ENCODE data around the gene ILRUN.
A peak's percentile ranks its signal among the peaks of the same experiment; 100 is the strongest.
"Not testable (repeated sequence)": the region's sequence is repeated elsewhere in the genome, so short reads cannot be mapped to it uniquely, and the experiment has no call there.

Gene ILRUN

DNA sequence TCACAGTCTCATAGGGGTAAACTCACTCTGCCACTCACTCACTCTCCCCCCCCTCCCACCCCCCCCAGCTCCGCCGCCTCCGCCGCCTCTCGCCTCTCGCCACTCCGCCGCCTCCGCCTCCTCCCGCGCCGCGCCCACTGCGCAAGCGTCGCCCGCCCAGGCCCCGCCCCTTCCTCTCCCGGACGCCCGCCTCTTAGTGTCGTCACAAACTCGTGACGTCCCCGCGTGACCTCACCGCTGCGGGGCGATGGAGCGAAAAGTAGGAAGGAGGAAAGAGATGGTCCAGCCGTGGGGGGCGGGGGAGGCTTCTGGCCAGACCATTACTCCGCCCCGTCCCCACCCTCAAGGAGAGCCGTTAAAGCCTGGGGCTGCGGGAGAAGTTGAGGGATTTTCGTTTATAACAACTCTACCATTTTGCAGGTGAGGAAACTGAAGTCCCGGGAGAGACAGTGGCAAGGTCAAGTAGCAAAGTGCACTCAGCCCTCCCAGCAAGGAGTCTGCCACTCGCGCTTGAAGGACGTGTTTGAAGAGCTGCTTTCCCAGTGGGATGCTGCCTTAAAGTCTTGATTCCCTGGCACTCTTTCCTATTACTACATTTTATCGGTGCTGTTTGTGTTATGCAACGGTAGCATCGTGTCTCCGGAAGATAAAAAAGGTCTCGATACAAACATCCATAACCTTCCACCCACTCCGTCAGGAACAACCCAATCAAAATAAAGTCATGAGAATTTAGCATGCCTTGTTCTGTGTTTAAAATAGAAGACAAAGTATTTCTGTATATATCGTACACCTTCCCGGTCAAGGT is at the start of gene ILRUN:
ILRUN (minus strand) TSS at position 29 of the 805 bp plus-strand sequence. CDS start 164 bp downstream, outside the sequence.
- DNase-seq (ENCODE audit: low read depth): peak; percentile 51

GRCh38 chr6:34745277-34746103 is 48.9 kb upstream of the ILRUN start:
- no peak for DNase-seq (ENCODE audit: low read depth)

DNA sequence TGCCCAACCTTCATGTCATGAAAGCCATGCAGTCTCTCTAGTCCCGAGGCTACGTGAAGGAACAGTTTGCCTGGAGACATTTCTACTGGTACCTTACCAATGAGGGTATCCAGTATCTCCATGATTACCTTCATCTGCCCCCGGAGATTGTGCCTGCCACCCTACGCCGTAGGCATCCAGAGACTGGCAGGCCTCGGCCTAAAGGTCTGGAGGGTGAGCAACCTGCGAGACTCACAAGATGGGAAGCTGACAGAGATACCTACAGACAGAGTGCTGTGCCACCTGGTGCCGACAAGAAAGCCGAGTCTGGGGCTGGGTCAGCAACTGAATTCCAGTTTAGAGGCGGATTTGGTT is 47.7 kb upstream of the ILRUN start:
- not testable (repeated sequence) for DNase-seq (ENCODE audit: low read depth)

DNA sequence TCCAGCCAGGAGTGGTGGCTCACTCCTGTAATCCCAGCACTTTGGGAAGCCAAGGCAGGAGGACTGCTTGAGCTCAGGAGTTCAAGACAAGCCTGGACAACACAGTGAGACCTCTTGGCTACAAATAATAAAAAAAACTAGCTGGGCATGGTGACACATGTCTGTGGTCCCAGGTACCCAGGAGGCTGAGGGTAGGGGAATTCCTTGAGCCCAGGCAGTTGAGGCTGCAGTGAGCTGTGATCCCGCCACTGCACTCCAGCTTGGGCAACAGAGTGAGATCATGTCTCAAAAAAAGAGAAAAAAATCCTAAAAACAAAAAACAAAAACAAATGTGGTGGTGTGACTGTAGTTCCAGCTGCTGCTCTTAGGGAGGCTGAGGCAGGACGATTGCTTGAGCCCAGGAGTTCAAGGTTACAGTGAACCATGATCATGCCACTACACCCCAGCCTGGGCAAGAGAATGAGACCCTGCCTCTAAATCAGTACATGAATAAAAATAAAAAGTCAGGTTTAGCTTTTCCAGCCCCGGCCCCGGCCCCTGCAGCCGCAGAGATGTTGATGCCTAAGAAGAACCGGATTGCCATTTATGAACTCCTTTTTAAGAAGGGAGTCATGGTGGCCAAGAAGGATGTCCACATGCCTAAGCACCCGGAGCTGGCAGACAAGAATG is 47.2 kb upstream of the ILRUN start:
- DNase-seq (ENCODE audit: low read depth): no peak

- DNase-seq (ENCODE audit: low read depth): no peak
These were observed 45.5 kb upstream of the ILRUN start for GRCh38 chr6:34742094-34742493.

- DNase-seq (ENCODE audit: low read depth): no peak
These were observed 40.3 kb upstream of the ILRUN start for GRCh38 chr6:34736823-34737222.

DNA sequence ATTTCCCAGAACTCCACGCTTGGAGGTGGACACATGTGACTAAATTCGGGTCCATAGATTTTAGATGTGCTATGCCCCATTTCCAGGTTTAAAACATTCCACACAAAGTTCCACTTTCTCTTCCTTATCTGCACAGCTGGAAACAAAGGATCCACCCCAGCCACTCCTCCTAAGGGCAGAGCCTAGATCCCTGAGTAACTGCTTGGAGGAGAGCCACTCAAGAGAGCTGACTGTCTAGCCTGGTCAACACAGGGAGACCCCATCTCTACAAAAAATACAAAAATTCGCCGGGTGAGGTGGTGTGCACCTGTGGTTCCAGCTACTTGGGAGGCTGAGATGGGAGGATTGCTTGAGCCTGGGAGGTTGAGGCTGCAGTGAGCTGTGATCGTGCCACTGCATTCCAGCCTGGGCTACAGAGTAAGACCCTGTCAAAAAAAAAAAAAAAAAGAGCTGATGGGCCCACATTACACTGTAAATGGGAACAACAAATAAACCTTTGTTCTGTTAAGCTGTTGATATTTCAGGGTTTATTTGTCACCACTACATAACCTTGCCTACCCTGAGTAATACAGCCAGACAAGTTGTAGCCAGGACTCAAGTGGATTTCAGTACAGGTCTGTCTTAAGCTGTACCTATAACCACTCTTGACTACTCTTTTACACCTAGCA is 35.0 kb upstream of the ILRUN start:
- no peak for DNase-seq (ENCODE audit: low read depth)

GRCh38 chr6:34729631-34730470 is 33.3 kb upstream of the ILRUN start:
- DNase-seq (ENCODE audit: low read depth): no peak

DNA sequence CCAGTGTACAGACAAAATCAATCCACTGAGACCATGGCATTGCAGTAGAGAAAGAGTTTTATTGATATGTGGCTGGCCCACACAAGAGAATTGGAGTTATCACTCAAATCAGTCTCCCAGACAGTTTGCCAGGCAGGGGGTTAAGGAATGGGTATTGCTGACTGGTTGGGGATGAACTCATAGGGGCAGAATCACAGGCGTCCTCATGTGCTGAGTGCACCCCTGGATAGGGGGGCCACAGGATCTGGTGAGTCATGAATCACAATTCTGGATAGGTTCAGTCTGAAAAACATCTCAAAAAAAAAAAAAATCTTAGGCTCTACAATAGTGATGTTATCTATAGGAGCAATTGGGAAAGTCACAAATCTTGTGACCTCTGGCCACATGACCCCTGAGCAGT is 29.5 kb upstream of the ILRUN start:
- no peak for DNase-seq (ENCODE audit: low read depth)

DNA sequence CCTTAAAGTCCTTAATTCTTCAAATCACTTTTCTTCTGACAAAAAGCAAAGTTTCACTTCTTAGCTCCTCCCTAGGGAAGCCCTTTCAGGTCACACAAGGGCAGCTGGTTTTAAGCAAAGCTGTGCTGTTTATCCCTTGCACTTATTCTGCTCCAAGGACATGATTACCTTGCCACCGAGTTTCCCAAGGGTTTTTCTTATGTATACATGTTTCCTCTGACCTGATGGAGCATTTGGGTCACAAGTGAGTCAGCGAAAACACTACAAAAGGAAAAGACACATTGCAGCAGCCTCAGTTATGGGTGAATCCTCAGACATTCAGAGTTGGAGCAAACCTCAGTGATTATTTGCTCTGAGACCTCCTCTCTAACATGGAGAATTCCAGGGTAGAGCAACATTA is 26.6 kb upstream of the ILRUN start:
- no peak for DNase-seq (ENCODE audit: low read depth)

GRCh38 chr6:34722451-34722850 is 25.9 kb upstream of the ILRUN start:
- no peak for DNase-seq (ENCODE audit: low read depth)

DNA sequence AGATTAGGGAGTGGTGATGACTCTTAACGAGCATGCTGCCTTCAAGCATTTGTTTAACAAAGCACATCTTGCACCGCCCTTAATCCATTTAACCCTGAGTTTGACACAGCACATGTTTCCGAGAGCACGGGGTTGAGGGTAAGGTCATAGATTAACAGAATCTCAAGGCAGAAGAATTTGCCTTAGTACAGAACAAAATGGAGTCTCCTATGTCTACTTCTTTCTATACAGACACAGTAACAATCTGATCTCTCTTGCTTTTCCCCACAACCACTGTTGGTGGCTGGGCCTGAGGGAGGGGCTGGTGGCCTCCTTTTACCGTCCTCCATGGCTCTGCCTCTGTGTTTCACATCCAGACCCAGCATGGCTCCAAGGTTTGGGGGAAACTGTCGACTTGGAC is 23.6 kb upstream of the ILRUN start:
- DNase-seq (ENCODE audit: low read depth): not testable (repeated sequence)

DNA sequence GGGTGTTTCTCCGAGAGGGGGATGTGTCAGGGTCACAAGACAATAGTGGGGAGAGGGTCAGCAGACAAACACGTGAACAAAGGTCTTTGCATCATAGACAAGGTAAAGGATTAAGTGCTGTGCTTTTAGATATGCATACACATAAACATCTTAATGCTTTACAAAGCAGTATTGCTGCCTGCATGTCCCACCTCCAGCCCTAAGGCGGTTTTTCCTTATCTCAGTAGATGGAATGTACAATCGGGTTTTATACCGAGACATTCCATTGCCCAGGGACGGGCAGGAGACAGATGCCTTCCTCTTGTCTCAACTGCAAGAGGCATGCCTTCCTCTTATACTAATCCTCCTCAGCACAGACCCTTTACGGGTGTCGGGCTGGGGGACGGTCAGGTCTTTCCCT is 23.1 kb upstream of the ILRUN start:
- DNase-seq (ENCODE audit: low read depth): not testable (repeated sequence)

- no peak for DNase-seq (ENCODE audit: low read depth)
These were observed 22.4 kb upstream of the ILRUN start for GRCh38 chr6:34718976-34719375.

DNA sequence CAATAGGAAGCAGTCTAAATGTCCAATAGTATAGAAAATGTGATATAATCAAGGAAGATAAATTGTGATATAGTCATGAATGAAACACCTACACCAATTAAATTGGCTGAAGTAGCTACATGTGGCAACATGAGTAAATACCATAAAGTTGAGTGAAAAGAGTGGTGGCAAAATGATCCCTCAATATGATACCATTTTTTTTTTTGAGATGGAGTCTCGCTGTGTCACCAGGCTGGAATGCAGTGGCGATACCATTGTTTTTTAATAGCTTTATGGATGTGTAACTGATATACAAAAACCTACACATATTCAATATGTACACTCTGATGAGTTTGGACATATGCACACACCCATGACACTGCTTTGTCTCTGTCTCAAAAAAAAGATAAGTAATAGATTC is 20.9 kb upstream of the ILRUN start:
- DNase-seq (ENCODE audit: low read depth): no peak

- DNase-seq (ENCODE audit: low read depth): no peak
These were observed 18.1 kb upstream of the ILRUN start for GRCh38 chr6:34714663-34715062.

DNA sequence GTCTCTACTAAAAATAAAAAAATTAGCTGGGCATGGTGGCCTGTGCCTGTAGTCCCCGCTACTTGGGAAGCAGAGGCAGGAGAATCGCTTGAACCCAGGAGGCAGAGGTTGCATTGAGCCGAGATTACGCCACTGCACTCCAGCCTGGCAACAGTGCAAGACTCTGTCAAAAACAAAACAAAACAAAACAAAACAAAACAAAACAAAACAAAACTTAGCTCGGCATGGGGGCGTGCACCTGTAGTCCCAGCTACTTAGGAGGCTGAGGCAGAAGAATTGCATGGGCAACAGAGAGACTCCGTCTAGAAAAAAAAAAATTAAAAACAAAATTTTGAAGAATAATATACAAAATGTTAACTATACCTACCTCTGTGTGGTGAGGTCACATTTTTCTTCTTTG is 16.3 kb upstream of the ILRUN start:
- DNase-seq (ENCODE audit: low read depth): not testable (repeated sequence)

- no peak for DNase-seq (ENCODE audit: low read depth)
These were observed 12.8 kb upstream of the ILRUN start for GRCh38 chr6:34709386-34709785.

DNA sequence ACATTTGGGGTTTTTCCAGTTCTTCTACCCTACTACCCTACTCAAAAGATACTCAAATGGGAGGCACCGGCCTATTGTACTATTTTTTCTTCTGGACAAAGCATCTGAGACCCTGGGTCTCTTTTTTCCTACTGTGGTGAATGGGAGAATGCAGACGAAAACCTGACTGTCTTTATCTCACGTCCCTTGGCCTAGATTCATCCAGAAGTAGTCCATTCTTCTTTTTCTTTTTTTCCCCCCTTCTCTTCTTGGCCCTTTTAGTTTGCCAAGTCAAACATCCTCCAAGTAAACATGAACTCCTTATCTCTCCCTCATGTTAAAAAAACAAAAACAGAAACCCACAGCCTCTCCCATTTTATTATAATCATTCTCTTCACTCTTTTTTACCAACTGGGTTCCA is 8.7 kb upstream of the ILRUN start:
- no peak for DNase-seq (ENCODE audit: low read depth)

GRCh38 chr6:34701199-34701598 is 4.6 kb upstream of the ILRUN start:
- DNase-seq (ENCODE audit: low read depth): no peak

DNA sequence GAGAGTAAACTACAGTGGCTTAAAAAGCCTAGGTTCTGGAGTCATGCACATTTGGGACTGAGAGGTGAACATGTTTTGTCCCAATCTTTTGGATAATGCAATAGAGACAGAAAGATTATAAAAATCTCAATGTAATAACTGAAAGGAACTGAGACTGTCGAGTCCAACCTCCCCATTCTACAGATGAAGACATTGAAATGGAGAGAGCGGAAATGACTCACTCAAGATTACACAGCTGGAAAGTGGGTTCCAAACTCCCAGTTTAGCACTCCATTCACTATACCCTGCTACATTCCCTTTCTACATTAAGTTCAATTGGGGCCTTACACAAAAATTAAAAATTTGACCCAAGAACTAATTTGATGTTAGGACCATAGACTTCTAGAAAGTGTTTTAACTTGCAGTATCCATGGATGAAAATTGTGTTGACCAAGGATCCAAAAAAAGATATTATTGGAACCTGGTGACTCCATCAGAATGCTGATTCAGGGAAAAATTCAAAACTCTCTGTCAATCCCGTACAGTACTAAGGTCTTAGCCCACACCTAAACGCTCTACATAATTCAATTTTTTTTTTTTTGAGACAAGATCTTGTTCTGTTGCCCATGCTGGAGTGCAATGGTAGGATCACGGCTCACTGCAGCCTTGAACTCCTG is 1.5 kb upstream of the ILRUN start:
- no peak for DNase-seq (ENCODE audit: low read depth)
